Activated CD8-positive, alpha-beta memory T cell treated with anti-CD3 and anti-CD28 coated beads for 48 hours (primary cell): ENCODE measurements around the gene COL17A1.

Experiments
- DNase-seq, 3 experiments: peaks; one replicate each; pipeline ENCODE4 v3.0.0-alpha.2; 2020; ENCODE audit warnings: low read depth in 2 of 3, low spot score in 2 of 3

Gene COL17A1

DNA sequence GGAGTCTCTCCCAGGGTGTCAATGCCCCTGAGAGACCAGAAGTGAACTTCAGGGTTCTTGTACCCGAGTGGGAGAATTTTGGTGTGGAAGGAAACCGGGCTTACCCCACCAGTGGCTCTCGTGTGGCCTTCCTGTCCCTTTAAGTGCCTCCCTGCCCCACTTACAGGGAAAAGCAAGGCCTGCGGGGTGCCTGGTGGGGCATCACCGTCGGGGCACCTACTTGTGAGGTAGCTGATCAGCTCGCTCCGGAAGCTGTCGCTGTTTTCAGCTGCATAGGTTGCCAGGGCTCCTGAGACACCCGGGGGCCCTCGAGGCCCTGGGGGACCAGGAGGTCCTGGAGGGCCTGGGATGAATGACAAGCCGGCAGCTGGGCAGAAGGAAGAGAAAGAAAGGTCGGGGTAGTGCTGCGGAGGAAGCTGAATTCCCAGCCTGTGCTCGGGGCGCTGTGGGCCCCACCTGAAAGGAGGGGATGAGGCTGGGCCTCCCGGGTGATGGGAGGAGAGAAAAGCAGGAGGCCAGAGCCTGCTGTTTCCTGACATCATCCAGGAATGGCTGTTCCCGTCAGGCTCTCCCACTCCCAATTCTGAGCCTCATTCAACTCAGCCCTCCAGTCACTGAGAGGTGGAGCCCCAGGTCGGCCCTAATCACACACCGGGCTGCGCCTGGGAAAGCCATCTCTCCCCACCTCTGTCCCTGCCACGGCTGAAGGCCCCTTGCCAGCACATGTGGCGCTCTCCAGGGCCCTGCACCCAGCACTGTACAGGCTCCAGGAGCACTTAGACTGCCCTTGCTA is 51.1 kb downstream of the COL17A1 start:
- DNase-seq: no peak

- DNase-seq: no peak
Observed at GRCh38 chr10:104033966-104034365, 51.7 kb downstream of the COL17A1 start.

DNA sequence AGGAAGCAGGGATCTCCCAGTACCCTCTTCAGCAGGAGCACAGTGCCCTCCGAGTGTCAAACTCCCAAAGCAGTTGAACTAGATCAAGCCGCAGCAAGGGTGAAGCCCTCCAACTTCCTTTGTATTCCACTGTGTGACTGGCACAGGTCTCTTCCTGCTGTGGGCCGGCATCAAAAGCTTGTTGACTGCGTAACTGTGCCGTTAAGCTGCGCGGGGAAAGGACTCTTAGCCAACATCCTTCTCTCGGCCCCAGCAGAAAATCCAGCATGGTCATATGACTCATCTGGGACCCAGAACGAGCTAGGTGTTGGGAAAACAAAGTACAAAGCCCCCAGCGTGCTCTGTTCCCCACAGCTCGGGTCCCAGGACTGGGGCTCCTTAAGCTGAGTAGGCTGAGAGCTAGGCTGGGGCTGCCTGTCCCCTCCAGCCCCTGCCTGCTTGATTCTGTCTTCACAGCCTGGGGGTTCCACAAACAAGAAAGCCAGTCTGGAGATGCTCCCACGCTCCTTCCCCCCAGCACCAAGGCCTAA is 52.2 kb downstream of the COL17A1 start:
- no peak for DNase-seq

DNA sequence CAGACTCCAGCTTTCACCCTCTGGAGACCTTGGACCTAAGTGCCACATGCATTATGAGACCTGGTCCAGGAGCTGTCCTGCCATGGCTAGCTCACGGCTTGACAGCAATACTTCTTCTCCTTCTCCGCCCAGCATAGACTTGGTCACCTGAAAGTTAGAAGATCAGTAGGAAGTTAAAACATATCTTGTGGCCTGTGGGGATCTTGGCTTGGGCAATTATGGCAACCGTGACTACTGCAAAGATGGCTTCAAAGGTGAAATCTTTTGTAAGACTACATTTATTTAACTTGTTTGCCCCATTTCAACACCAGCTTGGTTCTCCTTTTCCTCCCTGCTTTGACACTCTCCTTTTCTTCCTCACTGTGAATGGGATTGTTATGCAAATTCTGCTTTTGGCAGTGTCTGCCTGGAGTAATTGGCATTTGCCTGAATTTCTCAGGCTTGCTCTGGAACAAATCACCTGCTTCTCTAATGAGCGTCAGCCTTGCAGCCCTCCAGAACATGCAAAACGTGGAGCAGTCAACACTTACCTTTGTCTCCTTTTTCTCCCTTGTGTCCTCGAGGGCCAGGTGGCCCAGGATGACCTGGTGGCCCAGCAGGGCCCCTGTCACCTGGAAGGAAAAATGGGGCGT is 53.4 kb downstream of the COL17A1 start:
- DNase-seq: no peak

DNA sequence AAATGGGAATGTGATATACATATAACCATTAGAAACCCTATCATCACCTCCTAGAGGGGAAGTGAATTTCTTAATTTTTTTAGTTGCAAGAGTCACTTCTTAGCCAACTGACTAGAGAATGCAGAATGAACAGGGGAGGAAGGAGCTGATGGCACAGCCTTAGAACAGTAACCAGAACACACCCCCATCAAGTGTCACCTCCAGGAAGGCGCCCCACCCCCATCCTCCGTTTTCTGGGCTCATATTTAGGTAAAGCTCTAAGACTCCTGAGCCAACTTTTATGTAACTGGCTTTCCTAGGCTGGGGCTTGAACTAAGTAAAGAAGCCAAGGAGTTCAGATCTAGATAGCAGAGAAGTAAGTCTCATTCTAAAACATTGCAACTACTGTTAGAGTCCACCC is 54.0 kb downstream of the COL17A1 start:
- no peak for DNase-seq

DNA sequence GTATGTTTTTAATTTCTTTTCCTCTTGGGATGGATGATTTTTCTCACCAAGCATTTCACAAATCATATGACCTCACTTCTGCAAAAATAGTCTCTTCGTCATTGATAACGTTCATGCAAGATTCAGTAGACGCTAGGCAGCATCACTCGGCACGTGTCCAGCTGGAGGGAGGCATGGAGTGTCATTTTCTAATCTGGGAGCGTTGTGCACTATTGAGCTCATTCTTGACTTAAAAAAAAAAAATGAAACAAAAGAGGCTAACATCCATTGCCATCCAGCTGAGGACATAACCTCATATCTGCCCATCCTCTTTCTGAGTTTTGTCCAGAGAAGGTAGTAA is 56.2 kb downstream of the COL17A1 start:
- DNase-seq: no peak

GRCh38 chr10:104028823-104029520 is 56.7 kb downstream of the COL17A1 start:
- DNase-seq: no peak

GRCh38 chr10:104028146-104028545 is 57.5 kb downstream of the COL17A1 start:
- DNase-seq: no peak

GRCh38 chr10:104026762-104027161 is 58.9 kb downstream of the COL17A1 start:
- DNase-seq: no peak

GRCh38 chr10:104025524-104025923 is 60.2 kb downstream of the COL17A1 start:
- DNase-seq: no peak

DNA sequence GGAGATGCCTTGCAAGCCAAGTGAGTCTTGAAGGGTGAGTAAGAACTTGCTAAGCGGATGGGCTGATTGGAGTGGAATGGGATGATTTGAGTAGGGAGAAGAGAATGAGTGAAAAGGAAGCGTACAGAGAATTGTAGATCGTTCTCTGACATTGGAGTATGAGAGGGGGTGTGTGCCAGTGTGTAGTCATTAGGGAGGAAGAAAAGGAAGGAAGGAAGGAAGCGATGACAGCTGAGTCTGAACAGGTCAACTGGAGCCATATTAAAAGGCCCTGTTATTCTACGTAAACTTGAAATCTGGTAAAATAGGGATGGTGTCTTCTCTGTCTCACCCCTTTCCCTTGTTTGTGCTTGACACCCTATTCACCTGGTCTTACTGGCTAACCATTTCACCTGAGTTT is 63.7 kb downstream of the COL17A1 start:
- no peak for DNase-seq

DNA sequence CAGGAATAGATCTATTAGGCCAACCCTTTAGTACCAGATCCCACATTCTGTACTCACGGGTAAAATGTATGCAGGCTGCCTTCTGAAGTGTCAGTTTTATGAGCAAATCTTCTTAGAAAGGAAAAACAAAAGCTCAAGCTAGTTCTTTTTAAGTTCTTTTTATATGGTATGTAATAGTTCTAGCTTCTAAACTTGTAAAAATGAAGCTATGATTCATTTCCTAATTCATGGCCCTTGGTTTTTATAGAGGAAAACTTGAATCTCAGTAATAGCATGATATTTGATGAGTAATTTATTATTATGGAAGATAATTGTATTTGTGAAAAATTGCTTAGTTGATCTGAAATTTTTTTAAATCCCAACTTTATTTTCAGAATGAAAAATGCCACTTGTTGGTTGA is 64.4 kb downstream of the COL17A1 start:
- DNase-seq: no peak

DNA sequence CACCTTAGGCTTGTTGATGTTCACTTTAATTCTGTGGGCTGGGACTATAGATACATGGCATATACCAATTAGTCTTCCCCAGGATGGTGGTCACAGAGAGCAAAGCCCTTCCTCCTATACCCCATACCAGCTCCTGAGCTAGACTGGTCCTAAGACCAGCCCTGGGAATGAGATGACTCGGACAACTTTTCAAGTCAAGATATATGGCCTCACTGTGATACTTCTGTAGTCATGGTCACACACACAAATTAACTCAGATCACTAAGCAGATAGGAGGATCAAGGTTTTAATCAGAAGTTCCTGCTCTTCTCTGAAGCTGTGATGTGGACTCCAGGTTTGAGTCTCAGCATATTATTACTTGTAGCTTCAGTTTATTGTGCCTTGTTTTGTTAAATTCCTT is 65.7 kb downstream of the COL17A1 start:
- no peak for DNase-seq

DNA sequence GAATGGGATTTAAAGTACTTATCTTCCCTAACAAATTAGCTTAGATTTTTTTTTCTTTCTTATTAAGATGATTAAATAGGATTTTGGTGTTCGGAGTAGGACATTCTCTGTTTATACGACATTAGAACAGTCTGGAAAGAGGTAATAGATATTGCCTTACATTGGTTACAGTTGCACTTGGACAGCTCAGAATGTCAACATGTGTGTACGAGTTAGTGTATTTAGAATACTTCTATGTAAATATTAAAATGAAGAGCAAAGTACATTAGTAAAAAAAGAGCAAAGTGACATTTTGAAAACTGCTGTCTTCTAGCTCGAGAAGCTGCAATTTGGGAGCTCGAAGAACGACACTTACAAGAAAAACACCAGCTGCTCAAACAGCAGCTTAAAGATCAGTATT is 67.2 kb downstream of the COL17A1 start:
- DNase-seq: no peak

- no peak for DNase-seq
Observed at GRCh38 chr10:104016661-104017060, 69.0 kb downstream of the COL17A1 start.

DNA sequence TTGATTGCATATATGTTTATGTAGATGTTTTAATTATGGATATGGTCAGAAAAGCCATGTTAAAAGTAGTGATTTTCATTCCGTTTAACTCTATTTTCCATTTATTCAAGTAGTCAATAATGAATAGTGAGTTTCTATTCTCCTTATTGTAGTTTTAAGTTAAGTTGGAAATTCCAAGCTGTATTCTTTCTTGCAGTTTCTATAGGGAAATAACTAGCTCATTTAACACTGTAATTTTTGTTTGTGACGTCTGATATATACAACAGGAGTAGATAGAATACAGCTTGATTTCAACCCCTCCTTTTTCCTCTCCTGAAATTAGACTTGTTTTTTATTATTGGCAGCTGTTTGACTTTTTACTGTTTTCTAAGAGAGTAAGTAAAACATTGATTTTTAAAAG is 71.5 kb downstream of the COL17A1 start:
- no peak for DNase-seq

GRCh38 chr10:104013489-104013888 is 72.2 kb downstream of the COL17A1 start:
- no peak for DNase-seq

- no peak for DNase-seq
Observed at GRCh38 chr10:104011904-104012303, 73.8 kb downstream of the COL17A1 start.

- DNase-seq: no peak
Observed at GRCh38 chr10:104005172-104005863, 80.4 kb downstream of the COL17A1 start.

GRCh38 chr10:104002911-104003310 is 82.8 kb downstream of the COL17A1 start:
- DNase-seq: no peak

- no peak for DNase-seq
Observed at GRCh38 chr10:103998805-103999204, 86.9 kb downstream of the COL17A1 start.

GRCh38 chr10:103995134-103995533 is 90.5 kb downstream of the COL17A1 start:
- no peak for DNase-seq
